NCI-H146 treated with DMSO at 0.1 percent for 48 hours (cell line): ENCODE data around the gene DEFB125.
"Not testable (repeated sequence)": the region's sequence is repeated elsewhere in the genome, so short reads cannot be mapped to it uniquely, and the experiment has no call there.

Experiments
- DNase-seq: peaks from one replicate; lab custom pipeline; 2025; ENCODE audit not compliant: unreplicated experiment; lab: John Stamatoyannopoulos, UW

Gene DEFB125

GRCh38 chr20:87401-87800 lies at the start of gene DEFB125:
DEFB125 (plus strand) TSS chr20:87672; CDS start chr20:87710, 38 bp downstream.
- no peak for DNase-seq

DNA sequence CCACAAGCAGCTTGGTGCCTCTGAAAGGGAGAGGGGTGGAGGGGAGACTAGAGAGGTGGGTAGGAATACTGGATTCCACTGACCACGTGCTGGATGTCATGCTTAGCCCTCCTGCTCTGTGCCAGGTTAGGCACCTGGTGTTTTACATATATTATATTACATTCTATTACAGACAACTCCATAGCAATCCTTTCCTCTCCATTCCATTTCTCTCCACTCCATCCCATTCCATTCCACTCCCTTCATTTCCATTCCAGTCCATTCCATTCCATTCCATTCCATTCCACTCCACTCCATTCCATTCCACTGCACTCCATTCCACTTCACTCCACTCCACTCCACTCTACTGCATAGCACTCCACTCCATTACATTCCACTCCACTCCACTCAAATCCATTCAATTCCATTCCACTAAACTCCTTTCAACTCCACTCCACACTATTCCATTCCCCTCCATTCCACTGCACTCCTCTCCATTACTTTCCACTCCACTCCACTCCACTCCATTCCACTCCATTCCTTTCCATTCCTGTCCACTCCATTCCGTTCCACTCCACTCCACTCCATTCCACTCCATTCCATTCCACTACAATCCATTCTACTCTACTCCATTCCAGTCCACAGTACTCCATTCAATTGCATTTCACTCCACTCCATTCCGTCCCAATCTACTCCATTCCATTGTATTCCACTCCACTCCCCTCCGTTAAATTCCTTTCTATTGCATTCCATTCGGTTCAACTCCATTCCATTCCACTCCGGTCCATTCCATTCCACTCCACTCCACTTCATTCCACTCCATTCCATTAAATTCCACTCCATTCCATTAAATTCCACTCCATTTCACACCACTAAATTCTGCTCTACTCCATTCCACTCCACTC lies 27.2 kb upstream of the DEFB125 start:
- DNase-seq, result no peak

DNA sequence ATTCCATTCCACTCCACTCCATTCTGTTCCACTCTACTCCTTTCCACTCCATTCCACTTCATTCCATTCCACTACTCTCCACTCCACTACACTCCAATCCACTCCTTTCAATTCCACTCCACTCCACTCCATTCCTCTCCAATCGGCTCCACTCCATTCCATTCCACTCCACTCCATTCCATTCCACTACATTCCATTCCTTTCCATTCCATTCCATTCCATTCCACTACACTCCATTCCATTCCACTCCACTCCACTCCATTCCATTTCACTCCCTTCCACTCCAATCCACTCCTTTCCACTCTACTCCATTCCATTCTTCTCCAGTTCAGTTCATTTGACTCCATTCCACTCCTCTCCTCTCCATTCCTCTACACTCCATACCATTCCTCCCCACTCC lies 26.2 kb upstream of the DEFB125 start:
- DNase-seq, result no peak

GRCh38 chr20:61757-62156 lies 25.7 kb upstream of the DEFB125 start:
- DNase-seq, result no peak

- DNase-seq, result no peak
These were observed 25.0 kb upstream of the DEFB125 start for GRCh38 chr20:62487-62886.

DNA sequence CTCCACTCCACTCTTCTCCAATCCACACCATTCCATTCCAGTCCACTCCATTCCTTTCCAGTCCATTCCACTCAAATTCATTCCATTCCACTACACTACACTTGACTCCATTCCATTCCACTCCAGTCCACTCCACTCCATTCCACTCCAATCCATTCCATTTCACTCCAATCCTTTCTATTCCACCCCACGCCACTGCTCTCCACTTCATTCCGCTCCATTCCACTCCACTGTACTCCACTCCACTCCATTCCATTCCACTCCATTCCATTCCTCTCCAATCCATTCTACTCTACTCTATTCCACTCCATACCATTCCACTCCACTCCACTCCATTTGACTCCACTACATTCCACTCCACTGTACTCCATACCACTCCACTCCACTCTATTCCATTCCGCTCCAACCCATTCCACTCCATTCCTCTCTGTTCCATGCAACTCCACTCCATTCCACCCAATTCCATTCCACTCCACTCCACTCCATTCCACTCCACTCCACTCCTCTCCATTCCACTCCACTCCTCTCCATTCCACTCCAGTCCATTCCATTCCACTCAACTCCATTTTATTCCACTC lies 23.4 kb upstream of the DEFB125 start:
- DNase-seq, result no peak

DNA sequence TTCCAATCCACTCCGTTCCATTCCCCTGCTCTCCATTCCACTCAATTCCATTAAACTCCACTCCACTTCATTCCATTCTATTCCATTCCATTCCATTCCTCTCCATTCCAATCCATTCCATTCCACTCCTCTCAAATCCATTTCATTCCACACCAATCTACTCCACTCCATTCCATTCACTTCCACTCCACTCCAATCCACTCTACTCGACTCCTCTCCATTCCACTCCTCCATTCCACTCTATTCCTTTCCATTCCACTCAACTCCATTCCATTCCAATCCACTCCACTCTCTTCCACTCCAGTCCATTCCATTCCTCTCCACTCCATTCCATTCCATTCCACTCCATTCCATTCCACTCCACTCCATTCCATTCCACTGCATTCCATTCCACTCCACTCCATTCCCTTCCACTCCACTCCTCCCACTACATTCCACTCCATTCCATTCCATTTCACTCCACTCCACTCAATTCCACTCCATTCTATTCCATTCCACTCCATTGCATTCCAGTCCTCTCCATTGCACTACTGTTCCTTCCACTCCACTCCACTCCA lies 22.6 kb upstream of the DEFB125 start:
- DNase-seq, result no peak

DNA sequence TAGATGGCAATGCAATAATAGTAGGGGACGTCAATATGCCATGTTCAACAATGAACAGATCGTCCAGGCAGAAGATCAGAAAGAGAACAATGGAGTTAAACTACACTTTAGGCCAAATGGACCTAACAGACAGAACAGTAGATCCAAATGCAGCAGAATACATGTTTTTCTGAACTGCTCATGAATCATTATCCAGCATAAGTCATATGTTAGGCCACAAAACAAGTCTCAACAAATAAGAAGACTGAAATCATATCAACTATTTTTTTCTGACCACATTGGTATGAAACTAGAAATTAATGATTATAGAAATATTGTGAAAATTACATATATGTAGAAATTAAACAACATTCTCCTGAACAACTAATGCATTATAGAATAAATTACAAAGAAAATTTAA lies 10.2 kb upstream of the DEFB125 start:
- no peak for DNase-seq

DNA sequence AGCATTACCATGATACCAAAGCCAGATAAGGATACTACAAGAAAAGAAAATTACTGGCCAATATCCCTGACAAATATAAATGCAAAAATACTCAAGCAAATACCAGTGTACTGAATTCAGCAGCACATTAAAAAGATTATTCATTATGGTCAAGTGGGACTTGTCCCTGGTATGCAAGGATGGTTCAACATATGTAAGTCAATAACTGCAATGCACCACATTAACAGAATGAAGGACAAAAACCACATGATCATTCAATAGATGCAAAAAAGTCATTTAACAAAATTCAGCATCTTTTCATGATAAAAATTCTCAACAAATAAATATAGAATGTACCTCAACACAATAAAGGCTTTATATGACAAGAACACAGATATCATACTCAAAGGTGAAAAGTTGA lies 9.1 kb upstream of the DEFB125 start:
- DNase-seq, result no peak

DNA sequence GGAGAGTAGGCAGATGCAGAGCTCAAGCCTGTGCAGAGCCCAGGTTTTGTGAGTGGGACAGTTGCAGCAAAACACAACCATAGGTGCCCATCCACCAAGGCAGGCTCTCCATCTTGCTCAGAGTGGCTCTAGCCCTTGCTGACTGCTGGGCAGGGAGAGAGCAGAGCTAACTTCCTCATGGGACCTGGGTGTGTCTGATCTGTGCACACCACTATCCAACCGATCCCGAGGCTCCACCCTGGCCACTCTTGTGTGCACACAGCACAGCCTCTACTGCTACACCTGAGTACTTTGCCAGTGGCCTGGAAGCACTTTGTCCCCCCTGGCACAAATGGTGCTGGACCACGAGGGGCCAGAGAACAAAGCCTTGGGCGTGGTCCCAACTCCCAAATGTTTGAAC lies 7.9 kb upstream of the DEFB125 start:
- DNase-seq, result no peak

DNA sequence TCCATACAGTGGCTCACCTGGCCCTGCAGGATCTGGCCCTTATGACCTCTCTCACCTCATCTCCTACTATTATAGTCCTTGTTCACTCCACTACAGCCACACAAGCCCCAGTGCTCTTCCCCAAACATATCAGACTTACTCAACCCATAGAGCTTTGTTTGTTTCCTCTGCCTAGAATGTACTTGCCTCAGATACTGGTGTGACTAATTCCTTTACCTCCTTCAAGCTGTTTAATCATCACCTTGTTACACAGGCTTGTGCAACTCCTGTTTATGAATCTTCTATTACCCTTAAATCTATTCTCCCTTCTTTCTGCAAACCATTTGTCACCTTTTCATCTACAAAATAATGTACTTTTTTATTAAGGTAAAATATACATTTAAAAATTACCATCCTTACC lies 3.2 kb downstream of the DEFB125 start:
- no peak for DNase-seq

DNA sequence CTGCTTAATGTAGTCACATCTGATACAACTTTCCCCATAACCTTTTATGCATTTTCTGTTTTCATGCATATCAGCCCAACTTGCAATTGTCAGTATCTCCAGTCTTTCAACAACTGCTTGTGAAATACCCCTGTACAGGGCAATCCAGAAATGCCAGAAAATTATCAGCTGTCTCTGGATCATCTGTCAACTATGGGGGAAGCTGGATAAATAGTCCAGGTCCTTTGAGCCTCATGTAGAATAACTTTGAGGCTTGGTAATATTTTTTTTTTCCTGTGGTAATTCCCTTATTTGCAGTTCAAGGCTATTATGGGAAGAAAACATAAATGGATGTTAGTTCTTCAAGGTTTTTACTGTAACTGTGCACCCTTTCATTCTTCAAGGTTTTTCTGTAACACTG lies 6.2 kb downstream of the DEFB125 start:
- DNase-seq, result no peak

DNA sequence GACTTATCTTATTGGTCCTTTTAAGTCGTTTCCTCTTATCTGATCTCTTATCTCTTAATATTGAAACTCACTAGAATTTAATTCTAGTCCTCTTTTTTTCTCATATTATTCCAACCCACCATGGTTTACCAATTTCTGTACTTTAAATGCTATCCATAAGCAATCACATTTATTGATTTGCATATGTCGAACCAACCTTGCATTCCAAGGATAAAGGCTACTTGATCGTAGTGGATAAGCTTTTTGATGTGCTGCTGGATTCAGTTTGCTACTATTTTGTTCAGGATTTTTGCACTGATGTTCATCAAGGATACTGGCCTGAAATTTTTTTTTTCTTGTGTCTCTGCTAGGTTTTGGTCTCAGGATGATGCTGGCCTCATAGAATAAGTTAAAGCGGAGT lies 7.7 kb downstream of the DEFB125 start:
- no peak for DNase-seq

DNA sequence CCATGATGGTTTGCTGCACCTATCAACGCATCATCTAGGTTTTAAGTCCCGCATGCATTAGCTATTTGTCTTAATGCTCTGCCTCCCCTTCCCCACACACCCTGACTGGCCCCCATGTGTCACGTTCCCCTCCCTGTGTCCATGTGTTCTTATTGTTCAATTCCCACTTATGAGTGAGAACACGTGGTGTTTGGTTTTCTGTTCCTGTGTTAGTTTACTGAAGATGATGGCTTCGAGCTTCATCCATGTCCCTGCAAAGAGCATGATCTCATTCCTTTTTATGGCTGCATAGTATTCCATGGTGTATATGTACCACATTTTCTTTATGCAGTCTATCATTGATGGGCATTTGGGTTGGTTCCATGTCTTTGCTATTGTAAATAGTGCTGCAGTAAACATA lies 10.2 kb downstream of the DEFB125 start:
- DNase-seq, result not testable (repeated sequence)

- no peak for DNase-seq
These were observed 14.5 kb downstream of the DEFB125 start for GRCh38 chr20:101975-102374.

DNA sequence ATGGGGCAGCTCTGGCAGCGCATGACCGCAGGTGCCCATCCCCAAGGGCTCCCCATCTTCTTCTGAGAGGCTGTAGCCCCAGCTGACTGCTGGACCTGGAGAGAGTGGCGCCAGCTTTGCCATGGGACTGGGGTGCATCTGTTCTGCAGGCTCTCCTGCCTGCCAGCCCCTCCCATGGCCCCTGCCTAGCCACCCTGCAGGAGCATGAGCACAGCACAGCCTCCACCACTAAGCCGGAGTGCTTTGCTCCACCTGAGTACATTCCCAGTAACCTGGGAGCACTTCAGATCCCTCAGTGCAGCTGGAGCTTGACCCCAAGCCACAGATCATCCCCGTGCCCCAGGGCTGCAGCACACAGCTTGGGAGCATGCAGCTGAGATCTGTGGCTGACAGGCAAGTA lies 16.0 kb downstream of the DEFB125 start:
- no peak for DNase-seq

DNA sequence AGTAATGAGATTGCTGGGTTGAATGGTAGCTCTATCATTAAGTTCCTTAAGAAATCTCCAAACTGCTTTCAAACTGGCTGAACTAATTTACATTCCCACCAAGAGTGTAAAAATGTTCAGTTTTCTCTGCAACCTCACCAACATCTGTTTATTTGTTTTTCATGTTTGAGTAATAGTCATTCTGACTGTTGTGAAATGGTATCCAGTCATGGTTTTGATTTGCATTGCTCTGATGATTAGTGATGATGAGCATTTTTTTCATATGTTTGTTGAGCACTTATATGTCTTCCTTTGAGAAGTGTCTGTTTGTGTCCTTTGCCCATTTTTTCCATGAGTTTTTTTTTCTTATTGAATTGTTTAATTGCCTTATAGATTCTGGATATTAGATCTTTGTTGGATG lies 24.9 kb downstream of the DEFB125 start:
- DNase-seq, result no peak

DNA sequence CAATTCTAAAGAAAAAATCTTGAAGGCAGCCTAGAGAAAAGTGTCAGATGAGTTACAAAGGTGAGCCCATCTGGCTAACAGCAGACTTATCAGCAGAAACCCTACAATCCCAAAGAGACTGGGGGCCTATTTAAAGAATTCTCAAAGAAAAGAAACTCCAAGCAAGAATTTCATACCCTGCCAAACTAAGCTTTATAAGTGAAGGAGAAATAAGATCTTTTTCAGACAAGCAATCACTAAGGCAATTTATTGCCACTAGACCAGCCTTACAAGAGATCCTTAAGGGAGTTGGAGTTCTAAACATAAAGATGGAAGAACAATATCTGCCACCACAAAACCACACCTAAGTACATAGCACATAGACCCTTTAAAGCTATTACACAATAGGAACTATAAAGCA lies 30.0 kb downstream of the DEFB125 start:
- DNase-seq, result no peak

GRCh38 chr20:129786-130323 lies 42.4 kb downstream of the DEFB125 start:
- not testable (repeated sequence) for DNase-seq

GRCh38 chr20:137668-138490 lies 50.4 kb downstream of the DEFB125 start:
- DNase-seq, result no peak

- no peak for DNase-seq
These were observed 54.8 kb downstream of the DEFB125 start, which contains the start of gene DEFB126 for GRCh38 chr20:142290-142689. DEFB126 (plus strand) TSS chr20:142590; CDS start chr20:142629, 39 bp downstream.
